Vagina (tissue), 2 donors: ENCODE data around the gene ZDHHC18.

Experiments used
- POLR2A ChIP-seq, 2 donors: fragments of 450-650 bp; IDR thresholded peaks; one replicate each; pipeline ENCODE4 v1.6.1; 2017; ENCODE audit warnings: antibody characterized with exemption in 2 of 2, mild to moderate bottlenecking in 2 of 2, moderate library complexity in 2 of 2
- POLR2AphosphoS5 ChIP-seq, 2 donors: sonication (generic); formaldehyde crosslinking; IDR thresholded peaks; one replicate each; pipeline ENCODE4 v1.9.0; 2017; ENCODE audit warnings: antibody characterized with exemption in 2 of 2, mild to moderate bottlenecking in 2 of 2, low read depth in 1 of 2; ENCODE audit not compliant: insufficient read depth in 1 of 2
- TF ChIP-seq, protein P1 (sequence below), 3 experiments: fragments of 450-650 bp in 2 of 3; fragments of 200-600 bp in 1 of 3; sonication (generic) in 1 of 3; IDR thresholded peaks; one replicate each; pipeline ENCODE4 v1.5.1; 2017 to 2019; ENCODE audit warnings: antibody characterized with exemption in 3 of 3, mild to moderate bottlenecking in 2 of 3, moderate library complexity in 2 of 3

DNA sequence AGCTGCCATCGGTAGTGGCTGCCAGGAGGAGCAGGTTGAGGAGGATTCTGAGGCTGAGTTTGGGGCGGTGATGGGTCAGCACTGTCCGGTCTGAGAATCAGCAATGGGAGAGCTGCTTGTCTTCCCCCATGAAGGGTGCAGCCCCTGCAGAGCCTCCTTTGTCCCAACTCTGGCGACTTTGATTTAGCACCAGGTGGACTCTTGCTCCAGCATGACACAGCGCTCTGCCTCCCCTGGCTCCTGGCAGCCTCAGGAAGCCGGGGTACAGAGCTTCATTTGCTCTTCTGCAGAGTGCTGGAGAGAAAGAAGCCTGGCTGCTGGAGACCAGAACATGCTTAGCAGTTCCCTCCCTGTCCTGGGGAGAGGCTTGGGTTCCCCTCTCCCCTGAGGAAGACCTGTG lies 13.3 kb downstream of the ZDHHC18 start:
- TF ChIP-seq POLR2AphosphoS5 (IDR thresholded peaks at IDR 0.05; ENCODE audit: insufficient read depth in 1 of 2, low read depth in 1 of 2) (no peak), POLR2A (IDR thresholded peaks at IDR 0.05) (no peak)
- TF ChIP-seq, protein P1, sequence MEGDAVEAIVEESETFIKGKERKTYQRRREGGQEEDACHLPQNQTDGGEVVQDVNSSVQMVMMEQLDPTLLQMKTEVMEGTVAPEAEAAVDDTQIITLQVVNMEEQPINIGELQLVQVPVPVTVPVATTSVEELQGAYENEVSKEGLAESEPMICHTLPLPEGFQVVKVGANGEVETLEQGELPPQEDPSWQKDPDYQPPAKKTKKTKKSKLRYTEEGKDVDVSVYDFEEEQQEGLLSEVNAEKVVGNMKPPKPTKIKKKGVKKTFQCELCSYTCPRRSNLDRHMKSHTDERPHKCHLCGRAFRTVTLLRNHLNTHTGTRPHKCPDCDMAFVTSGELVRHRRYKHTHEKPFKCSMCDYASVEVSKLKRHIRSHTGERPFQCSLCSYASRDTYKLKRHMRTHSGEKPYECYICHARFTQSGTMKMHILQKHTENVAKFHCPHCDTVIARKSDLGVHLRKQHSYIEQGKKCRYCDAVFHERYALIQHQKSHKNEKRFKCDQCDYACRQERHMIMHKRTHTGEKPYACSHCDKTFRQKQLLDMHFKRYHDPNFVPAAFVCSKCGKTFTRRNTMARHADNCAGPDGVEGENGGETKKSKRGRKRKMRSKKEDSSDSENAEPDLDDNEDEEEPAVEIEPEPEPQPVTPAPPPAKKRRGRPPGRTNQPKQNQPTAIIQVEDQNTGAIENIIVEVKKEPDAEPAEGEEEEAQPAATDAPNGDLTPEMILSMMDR (IDR thresholded peaks at IDR 0.05) = no peak
